HCT116 (cell line): ENCODE results near the gene GARNL3. TPM values are rescaled to one million over a fixed set of nuclear protein-coding genes. Genes with fewer than 3 reads are reported as not detected.

ENCODE experiments used
- ATAC-seq: fragments of 200-7000 bp; cut with Tn5 transposase; 2 replicates; pipeline ENCODE4 v1.9.1; 2020; ENCODE audit warnings: mild to moderate bottlenecking, moderate library complexity
- BruUV-seq: library from RNA; stranded (reverse); fragments of 400-500 nt; replicated peaks from 2 replicates; lab custom pipeline; 2021; lab: Mats Ljungman, UMichigan
- CTCF ChIA-PET: fragments of 300-600 bp; sonication (Branson Sonifier 250); formaldehyde crosslinking; loops from one replicate; lab custom pipeline; 2021; ENCODE audit warnings: antibody characterized with exemption; lab: Charles Lee
- POLR2A ChIA-PET: fragments of 300-600, 350-600 bp; sonication (Branson Sonifier 250); formaldehyde crosslinking; loops from one replicate; lab custom pipeline; 2021; ENCODE audit warnings: antibody characterized with exemption; lab: Charles Lee
- RAD21 ChIA-PET, 2 experiments: fragments of 300-600 bp; sonication (Branson Sonifier 250); formaldehyde crosslinking; loops; one replicate each; lab custom pipeline; 2023; ENCODE audit warnings: low total read pairs in 2 of 2; ENCODE audit not compliant: uncharacterized antibody in 2 of 2, unreplicated experiment in 2 of 2, low non-redundant PET in 1 of 2; lab: Charles Lee
- DNase-seq: peaks from one replicate; pipeline ENCODE4 v3.0.0-alpha.2; 2010; ENCODE audit warnings: low read depth, low spot score
- H2AFZ ChIP-seq: fragments of 200-600 bp; shearing (Covaris generic), sonication (generic); 2 replicates; pipeline ENCODE4 v1.6.1; 2017; ENCODE audit warnings: low read depth, mixed run types, mixed read lengths, antibody characterized with exemption, low read length; ENCODE audit not compliant: poor library complexity, severe bottlenecking
- H3K27ac ChIP-seq: 2 replicates; pipeline ENCODE4 v1.5.1; 2012; ENCODE audit warnings: low read depth, low read length
- H3K27me3 ChIP-seq: fragments of 200-600 bp; sonication (generic); 2 replicates; pipeline ENCODE4 v1.6.1; 2016; ENCODE audit warnings: mixed run types, low read length, mixed read lengths; ENCODE audit not compliant: insufficient read depth
- H3K36me3 ChIP-seq, 2 experiments: fragments of 200-500 bp in 1 of 2; fragments of 200-600 bp in 1 of 2; sonication (Bioruptor generic) in 1 of 2; sonication (generic) in 1 of 2; 2 replicates each; pipeline versions ENCODE4 v1.5.1 to v1.6.1; 2014 to 2016; ENCODE audit warnings: low read length in 2 of 2, inconsistent platforms in 1 of 2, mixed read lengths in 1 of 2, mixed run types in 1 of 2; ENCODE audit not compliant: insufficient read depth in 2 of 2, control insufficient read depth in 1 of 2
- H3K4me1 ChIP-seq, 2 experiments: fragments of 200-600 bp in 1 of 2; sonication (generic) in 1 of 2; 2 replicates each; pipeline versions ENCODE4 v1.5.1 to v1.6.1; 2012 to 2017; ENCODE audit warnings: low read length in 2 of 2, inconsistent platforms in 1 of 2, mild to moderate bottlenecking in 1 of 2, mixed read lengths in 1 of 2, mixed run types in 1 of 2, moderate library complexity in 1 of 2; ENCODE audit not compliant: insufficient read depth in 2 of 2, control insufficient read depth in 1 of 2
- H3K4me2 ChIP-seq: fragments of 200-600 bp; sonication (generic); 2 replicates; pipeline ENCODE4 v1.6.1; 2017; ENCODE audit warnings: mixed run types, low read length, mixed read lengths
- H3K4me3 ChIP-seq, 2 experiments: fragments of 200-600 bp in 1 of 2; sonication (generic) in 1 of 2; replicated peaks in 1 of 2; 2 replicates each; pipeline ENCODE4 v1.5.1; 2011 to 2016; ENCODE audit warnings: low read length in 2 of 2, control low read depth in 1 of 2, low read depth in 1 of 2, mild to moderate bottlenecking in 1 of 2, mixed read lengths in 1 of 2, mixed run types in 1 of 2
- H3K79me2 ChIP-seq: fragments of 200-600 bp; sonication (generic); 2 replicates; pipeline ENCODE4 v1.6.1; 2017; ENCODE audit warnings: mild to moderate bottlenecking, mixed run types, low read length, moderate library complexity, mixed read lengths; ENCODE audit not compliant: insufficient read depth
- H3K9ac ChIP-seq: fragments of 200-600 bp; sonication (generic); 2 replicates; pipeline ENCODE4 v1.6.1; 2016; ENCODE audit warnings: low read length, mixed read lengths
- H3K9me2 ChIP-seq: fragments of 200-600 bp; sonication (generic), shearing (Covaris generic); 2 replicates; pipeline ENCODE4 v1.6.1; 2017; ENCODE audit warnings: mixed run types, mild to moderate bottlenecking, moderate library complexity; ENCODE audit not compliant: insufficient read depth
- H3K9me3 ChIP-seq, 2 experiments: fragments of 200-500 bp in 1 of 2; fragments of 200-600 bp in 1 of 2; sonication (Bioruptor generic) in 1 of 2; sonication (generic) in 1 of 2; 2 replicates each; pipeline ENCODE4 v1.6.1; 2014 to 2017; ENCODE audit warnings: low read length in 2 of 2, mixed read lengths in 2 of 2, inconsistent platforms in 1 of 2, low read depth in 1 of 2, mild to moderate bottlenecking in 1 of 2, mixed run types in 1 of 2, moderate library complexity in 1 of 2; ENCODE audit not compliant: control insufficient read depth in 1 of 2, insufficient read depth in 1 of 2
- H4K20me1 ChIP-seq: fragments of 200-600 bp; sonication (generic), shearing (Covaris generic); 2 replicates; pipeline ENCODE4 v1.6.1; 2017; ENCODE audit warnings: mixed run types, mild to moderate bottlenecking, moderate library complexity; ENCODE audit not compliant: insufficient read depth
- CBX3 ChIP-seq: IDR thresholded peaks from 2 replicates; pipeline ENCODE4 v1.6.1; 2012; ENCODE audit warnings: low read depth
- EGR1 ChIP-seq: IDR thresholded peaks from 2 replicates; pipeline ENCODE4 v1.6.1; 2012; ENCODE audit warnings: low read depth
- EZH2phosphoT487 ChIP-seq: fragments of 200-600 bp; IDR thresholded peaks from 2 replicates; pipeline ENCODE4 v1.6.1; 2018; ENCODE audit warnings: antibody characterized with exemption, borderline replicate concordance
- FOSL1 ChIP-seq: IDR thresholded peaks from 2 replicates; pipeline ENCODE4 v1.6.1; 2012; ENCODE audit warnings: low read depth
- POLR2A ChIP-seq: IDR thresholded peaks from 2 replicates; pipeline ENCODE4 v1.7.0; 2011; ENCODE audit warnings: borderline replicate concordance; ENCODE audit not compliant: insufficient read depth, insufficient read length; ENCODE audit errors: extremely low read depth
- RAD21 ChIP-seq: IDR thresholded peaks from 2 replicates; pipeline ENCODE4 v1.6.1; 2012; ENCODE audit warnings: low read depth, mild to moderate bottlenecking
- YY1 ChIP-seq: IDR thresholded peaks from 2 replicates; pipeline ENCODE4 v1.6.1; 2011; ENCODE audit warnings: low read length, low read depth, moderate library complexity, mild to moderate bottlenecking; ENCODE audit not compliant: insufficient replicate concordance; ENCODE audit errors: extremely low read depth
- intact Hi-C: fragments of 100-400 bp; cut with micrococcal nuclease; formaldehyde crosslinking; loops from 2 replicates; pipeline ENCODE4 v1.10.0; 2022
- total RNA-seq: library from RNA; stranded (reverse); gene quantifications from one replicate; pipeline ENCODE4 v1.2.1, GENCODE V29; 2021; ENCODE audit not compliant: unreplicated experiment
- TF ChIP-seq, protein P1 (sequence below): IDR thresholded peaks from 2 replicates; pipeline ENCODE4 v1.6.1; 2011; ENCODE audit warnings: mild to moderate bottlenecking, low read length, moderate library complexity; ENCODE audit not compliant: insufficient replicate concordance; ENCODE audit errors: extremely low read depth

GARNL3 gene
- total RNA-seq, 1 experiment from 2014 or later: 8.8 TPM

- CTCF ChIA-PET: no interaction called here
- Histone ChIP-seq H3K4me3 (no peak overlapping the region), H3K36me3 (no peaks in the 10 kb centered on the region), H3K4me1 (no peaks in the 10 kb centered on the region), H2AFZ (no peak overlapping the region), H3K27me3 (no peaks in the 10 kb centered on the region), H3K4me2 (no peak overlapping the region), H4K20me1 (no peaks in the 10 kb centered on the region), H3K79me2 (no peaks in the 10 kb centered on the region), H3K27ac (no peak overlapping the region), H3K9me3 (no peaks in the 10 kb centered on the region), H3K9me2 (no peaks in the 10 kb centered on the region), H3K9ac (no peak overlapping the region)
- POLR2A ChIA-PET: no interaction called here
- BruUV-seq: no TSS peak
- DNase-seq (no peak), ATAC-seq (no peak)
- intact Hi-C loops: no loop called here
- RAD21 ChIA-PET: no interaction called here
- no peak for TF ChIP-seq FOSL1
Measured at GRCh38 chr9:127356906-127357305, 92.3 kb downstream of the GARNL3 start.

DNA sequence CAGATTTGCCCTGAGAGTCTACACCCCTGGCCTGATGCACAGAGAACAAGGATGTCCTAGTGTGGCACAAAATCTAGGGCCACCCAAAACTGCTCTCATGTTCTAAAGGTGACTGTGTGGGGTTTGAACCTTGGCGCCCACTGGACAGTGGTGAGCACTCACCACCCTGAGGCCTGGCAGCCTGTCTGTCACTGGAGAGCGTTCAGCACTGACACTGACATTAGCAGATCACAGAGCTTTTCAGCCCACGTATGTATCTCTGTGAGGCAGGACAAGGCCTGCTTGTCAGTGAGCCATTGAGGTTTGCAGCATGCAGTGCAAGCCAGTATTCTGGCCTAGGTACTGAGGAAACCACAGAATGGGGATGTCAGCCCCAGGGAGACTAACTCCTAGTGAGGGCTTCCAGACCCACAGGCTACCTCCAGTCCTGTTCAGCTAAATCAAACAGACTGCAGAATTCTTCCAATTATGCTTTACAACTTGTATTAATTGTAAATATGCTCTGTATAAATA, 93.5 kb downstream of the GARNL3 start:
- RAD21 ChIA-PET: no interaction called here
- no peaks in the 10 kb centered on the region for H3K9me2 ChIP-seq
- TF ChIP-seq RAD21: no peak
- TF ChIP-seq, protein P1, sequence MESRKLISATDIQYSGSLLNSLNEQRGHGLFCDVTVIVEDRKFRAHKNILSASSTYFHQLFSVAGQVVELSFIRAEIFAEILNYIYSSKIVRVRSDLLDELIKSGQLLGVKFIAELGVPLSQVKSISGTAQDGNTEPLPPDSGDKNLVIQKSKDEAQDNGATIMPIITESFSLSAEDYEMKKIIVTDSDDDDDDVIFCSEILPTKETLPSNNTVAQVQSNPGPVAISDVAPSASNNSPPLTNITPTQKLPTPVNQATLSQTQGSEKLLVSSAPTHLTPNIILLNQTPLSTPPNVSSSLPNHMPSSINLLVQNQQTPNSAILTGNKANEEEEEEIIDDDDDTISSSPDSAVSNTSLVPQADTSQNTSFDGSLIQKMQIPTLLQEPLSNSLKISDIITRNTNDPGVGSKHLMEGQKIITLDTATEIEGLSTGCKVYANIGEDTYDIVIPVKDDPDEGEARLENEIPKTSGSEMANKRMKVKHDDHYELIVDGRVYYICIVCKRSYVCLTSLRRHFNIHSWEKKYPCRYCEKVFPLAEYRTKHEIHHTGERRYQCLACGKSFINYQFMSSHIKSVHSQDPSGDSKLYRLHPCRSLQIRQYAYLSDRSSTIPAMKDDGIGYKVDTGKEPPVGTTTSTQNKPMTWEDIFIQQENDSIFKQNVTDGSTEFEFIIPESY: no peak
- TF ChIP-seq YY1: no peak
- TF ChIP-seq EGR1: no peak
- TF ChIP-seq EZH2phosphoT487: no peak
- TF ChIP-seq POLR2A: no peak
- no peak for TF ChIP-seq CBX3
- TF ChIP-seq, all 23 proteins: peak for 0
- no peaks in the 10 kb centered on the region for H3K4me1 ChIP-seq
- H3K4me2 ChIP-seq: no peak overlapping the region
- no peak overlapping the region for H3K4me3 ChIP-seq
- no peak for DNase-seq
- POLR2A ChIA-PET: no interaction called here
- ATAC-seq: no peak
- H3K9me3 ChIP-seq: no peaks in the 10 kb centered on the region
- H3K27me3 ChIP-seq: no peaks in the 10 kb centered on the region
- no TSS peak for BruUV-seq
- H2AFZ ChIP-seq: no peak overlapping the region
- CTCF ChIA-PET: no interaction called here
- H3K36me3 ChIP-seq: no peaks in the 10 kb centered on the region
- H3K27ac ChIP-seq: no peak overlapping the region
- H3K79me2 ChIP-seq: no peaks in the 10 kb centered on the region
- intact Hi-C loops: no loop called here
- no peak overlapping the region for H3K9ac ChIP-seq
- no peaks in the 10 kb centered on the region for H4K20me1 ChIP-seq
